PC-9 (cell line): ENCODE measurements around the gene CDHR2. TPM values are rescaled to one million over a fixed set of nuclear protein-coding genes. Genes with fewer than 3 reads are reported as not detected.

Experiments used
- BruUV-seq: library from RNA; stranded (reverse); fragments of 400-500 nt; replicated peaks from 2 replicates; lab custom pipeline; 2021; lab: Mats Ljungman, UMichigan
- CTCF ChIA-PET: fragments of 300-600 bp; sonication (Branson Sonifier 250); formaldehyde crosslinking; loops from one replicate; lab custom pipeline; 2022; ENCODE audit warnings: antibody characterized with exemption; lab: Charles Lee
- POLR2A ChIA-PET: fragments of 300-600 bp; sonication (Branson Sonifier 250); formaldehyde crosslinking; loops from one replicate; lab custom pipeline; 2022; ENCODE audit warnings: antibody characterized with exemption; ENCODE audit not compliant: unreplicated experiment; lab: Charles Lee
- DNase-seq, 2 experiments: peaks; one replicate each; pipeline versions ENCODE4 v3.0.0 to v3.0.0-alpha.2; 2015 to 2022; ENCODE audit warnings: mixed read lengths in 1 of 2
- H2AFZ ChIP-seq: fragments of 200-600 bp; sonication (generic); 2 replicates; pipeline ENCODE4 v1.8.1; 2017; ENCODE audit warnings: antibody characterized with exemption
- H3F3A ChIP-seq: fragments of 200-600 bp; sonication (generic); 2 replicates; pipeline ENCODE4 v1.8.1; 2017; ENCODE audit warnings: antibody characterized with exemption, mild to moderate bottlenecking, low read depth; ENCODE audit not compliant: insufficient read depth
- H3K27ac ChIP-seq: fragments of 200-600 bp; sonication (generic); 2 replicates; pipeline ENCODE4 v1.6.1; 2016; ENCODE audit warnings: mixed run types
- H3K27me3 ChIP-seq: fragments of 200-600 bp; sonication (generic); 2 replicates; pipeline ENCODE4 v1.6.1; 2016; ENCODE audit warnings: low read depth, mixed run types; ENCODE audit not compliant: insufficient read depth
- H3K36me3 ChIP-seq: fragments of 200-600 bp; sonication (generic); 2 replicates; pipeline ENCODE4 v1.6.1; 2016; ENCODE audit warnings: low read depth, mixed run types
- H3K4me1 ChIP-seq: fragments of 200-600 bp; sonication (generic); replicated peaks from 2 replicates; pipeline ENCODE4 v1.6.1; 2016; ENCODE audit warnings: mixed run types; ENCODE audit not compliant: insufficient read depth
- H3K4me2 ChIP-seq: fragments of 200-600 bp; sonication (generic); 2 replicates; pipeline ENCODE4 v1.6.1; 2017; ENCODE audit warnings: mixed run types
- H3K4me3 ChIP-seq: fragments of 200-600 bp; sonication (generic); 2 replicates; pipeline ENCODE4 v1.6.1; 2016; ENCODE audit warnings: mixed run types
- H3K79me2 ChIP-seq: fragments of 200-600 bp; sonication (generic); 2 replicates; pipeline ENCODE4 v1.6.1; 2017; ENCODE audit warnings: low read depth, mixed run types
- H3K9me2 ChIP-seq: fragments of 200-600 bp; sonication (generic); 2 replicates; pipeline ENCODE4 v1.8.1; 2017; ENCODE audit warnings: mild to moderate bottlenecking; ENCODE audit not compliant: insufficient read depth
- H3K9me3 ChIP-seq: fragments of 200-600 bp; sonication (generic); 2 replicates; pipeline ENCODE4 v1.8.1; 2016; ENCODE audit warnings: low read depth; ENCODE audit not compliant: insufficient read depth
- H4K20me1 ChIP-seq: fragments of 200-600 bp; sonication (generic); 2 replicates; pipeline ENCODE4 v1.8.1; 2017; ENCODE audit not compliant: insufficient read depth
- CTCF ChIP-seq: fragments of 200-600 bp; sonication (generic); conservative IDR thresholded peaks from 2 replicates; pipeline ENCODE4 v1.6.1; 2017; ENCODE audit warnings: mixed run types, antibody characterized with exemption, mild to moderate bottlenecking, moderate library complexity
- EZH2 ChIP-seq: fragments of 200-600 bp; sonication (generic); IDR thresholded peaks from 2 replicates; pipeline ENCODE4 v1.8.0; 2017; ENCODE audit warnings: antibody characterized with exemption, low read depth
- intact Hi-C: fragments of 100-400 bp; cut with micrococcal nuclease; formaldehyde crosslinking; loops from one replicate; pipeline ENCODE4 v1.10.0; 2022; ENCODE audit not compliant: unreplicated experiment
- total RNA-seq: library from RNA; stranded (reverse); gene quantifications from 2 replicates; pipeline ENCODE4 v1.2.3, GENCODE V29; 2021

Gene CDHR2
- total RNA-seq, 1 experiment from 2014 or later = not detected

DNA sequence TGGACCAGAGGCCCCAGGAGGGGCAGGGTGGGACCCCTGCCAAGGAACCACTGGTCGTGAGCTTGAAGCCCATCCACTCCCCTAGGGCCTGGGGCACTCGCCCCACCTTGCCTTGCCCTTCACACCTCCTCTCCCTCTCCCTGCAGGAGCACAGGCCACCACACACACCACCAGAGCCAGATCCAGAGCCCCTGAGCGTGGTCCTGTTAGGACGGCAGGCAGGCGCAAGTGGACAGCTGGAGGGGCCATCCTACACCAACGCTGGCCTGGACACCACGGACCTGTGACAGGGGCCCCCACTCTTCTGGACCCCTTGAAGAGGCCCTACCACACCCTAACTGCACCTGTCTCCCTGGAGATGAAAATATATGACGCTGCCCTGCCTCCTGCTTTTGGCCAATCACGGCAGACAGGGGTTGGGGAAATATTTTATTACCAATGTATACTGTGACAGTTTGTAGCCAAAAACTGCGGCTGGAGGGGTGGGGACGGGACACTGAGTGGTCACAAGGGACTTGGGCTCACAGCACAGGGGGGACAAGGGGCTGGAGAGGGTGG, 46.3 kb downstream of the CDHR2 start:
- Histone ChIP-seq H3K4me3 (no peak overlapping the region), H3K9me2 (no peaks in the 10 kb centered on the region), H4K20me1 (no peaks in the 10 kb centered on the region), H3K9me3 (no peaks in the 10 kb centered on the region), H3K79me2 (no peaks in the 10 kb centered on the region), H3K27me3 (no peaks in the 10 kb centered on the region), H2AFZ (no peak overlapping the region), H3F3A (no peaks in the 10 kb centered on the region), H3K4me2 (no peak overlapping the region), H3K4me1 (no peaks in the 10 kb centered on the region), H3K36me3 (no peaks in the 10 kb centered on the region), H3K27ac (no peak overlapping the region)
- DNase-seq = no peak
- POLR2A ChIA-PET = no interaction called here
- intact Hi-C loops = no loop called here
- no TSS peak for BruUV-seq
- TF ChIP-seq EZH2 (no peak), CTCF (no peak)
- CTCF ChIA-PET = no interaction called here

DNA sequence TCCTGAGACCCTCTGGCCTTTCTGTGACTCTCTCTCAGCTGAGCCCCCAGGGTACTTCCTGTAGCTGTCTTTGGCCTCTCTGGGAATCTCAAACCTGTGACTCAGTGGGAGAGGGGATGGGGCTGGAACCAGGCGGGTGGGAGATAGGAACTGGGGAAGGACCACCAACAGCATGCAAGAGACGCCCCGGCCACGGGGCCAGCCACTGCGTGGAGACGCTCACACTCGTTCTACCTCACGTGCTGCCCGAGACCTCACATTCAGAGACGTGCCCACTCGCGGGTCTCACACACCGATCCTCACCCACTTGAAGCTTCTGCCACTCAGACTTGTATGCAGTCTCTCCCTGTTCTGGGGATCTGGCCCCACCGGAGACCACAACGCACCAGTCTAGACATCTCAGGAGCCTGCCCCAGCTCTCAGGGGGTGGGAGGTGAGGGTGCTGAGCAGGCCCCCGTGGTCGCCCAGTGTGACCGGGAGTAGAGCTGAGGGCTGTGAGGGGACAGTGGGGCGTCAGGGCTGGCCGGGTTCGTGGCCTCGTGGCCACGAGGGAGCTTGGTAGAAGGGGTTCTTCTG, 47.0 kb downstream of the CDHR2 start:
- POLR2A ChIA-PET = no interaction called here
- intact Hi-C loops = no loop called here
- Histone ChIP-seq H3K4me1 (no peaks in the 10 kb centered on the region), H2AFZ (no peak overlapping the region), H3K4me3 (no peak overlapping the region), H3F3A (no peaks in the 10 kb centered on the region), H4K20me1 (no peaks in the 10 kb centered on the region), H3K79me2 (no peaks in the 10 kb centered on the region), H3K27me3 (no peaks in the 10 kb centered on the region), H3K9me2 (no peaks in the 10 kb centered on the region), H3K36me3 (no peaks in the 10 kb centered on the region), H3K9me3 (no peaks in the 10 kb centered on the region), H3K4me2 (no peak overlapping the region), H3K27ac (no peak overlapping the region)
- no peak for DNase-seq
- no peak for TF ChIP-seq CTCF
- TF ChIP-seq EZH2 = no peak
- CTCF ChIA-PET = no interaction called here
- no TSS peak for BruUV-seq

DNA sequence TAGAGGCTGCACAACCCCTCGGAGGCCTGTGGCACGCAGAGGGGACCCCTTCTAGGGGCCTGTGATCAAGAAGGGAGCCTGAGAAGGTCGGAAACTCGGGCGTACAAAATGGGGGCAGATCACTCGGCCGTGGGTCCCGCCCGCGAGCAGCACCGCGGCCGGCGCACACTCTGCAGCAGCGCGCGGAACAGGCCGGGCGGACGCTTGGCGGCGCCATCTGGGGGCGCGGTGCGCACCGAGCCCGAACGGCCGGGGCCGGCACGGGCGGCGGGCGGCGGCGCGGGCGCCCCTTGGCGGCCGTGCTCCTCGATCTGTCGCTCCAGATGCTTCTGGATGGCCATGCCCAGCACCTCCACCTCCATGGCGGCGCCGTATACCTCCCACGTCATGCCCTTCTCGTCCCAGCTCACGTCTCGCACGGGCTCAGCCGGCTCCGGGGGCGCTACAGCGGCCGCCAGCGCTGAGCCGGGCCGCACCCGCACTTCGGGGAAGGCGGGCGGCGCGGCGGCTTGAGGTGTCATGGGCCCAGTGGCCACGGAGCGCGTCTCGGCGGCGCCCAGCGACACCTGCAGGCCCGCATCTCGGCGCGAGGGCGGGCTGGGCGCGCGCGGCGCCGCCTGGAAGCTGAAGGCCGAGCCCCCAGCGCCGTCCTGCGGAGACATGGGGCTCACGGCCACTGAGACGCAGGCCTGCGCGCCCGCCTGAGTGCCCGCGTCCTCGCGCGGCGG, 47.7 kb downstream of the CDHR2 start:
- no peak overlapping the region for H3K4me2 ChIP-seq
- DNase-seq = no peak
- no peaks in the 10 kb centered on the region for H3K36me3 ChIP-seq
- no peaks in the 10 kb centered on the region for H4K20me1 ChIP-seq
- CTCF ChIA-PET = no interaction called here
- TF ChIP-seq EZH2 = no peak
- TF ChIP-seq CTCF = no peak
- no peak overlapping the region for H3K4me3 ChIP-seq
- no peaks in the 10 kb centered on the region for H3K4me1 ChIP-seq
- no peaks in the 10 kb centered on the region for H3K9me3 ChIP-seq
- H3K9me2 ChIP-seq = no peaks in the 10 kb centered on the region
- no peak overlapping the region for H3K27ac ChIP-seq
- H3K79me2 ChIP-seq = no peaks in the 10 kb centered on the region
- POLR2A ChIA-PET = no interaction called here
- no peak overlapping the region for H2AFZ ChIP-seq
- intact Hi-C loops = no loop called here
- no peaks in the 10 kb centered on the region for H3F3A ChIP-seq
- no TSS peak for BruUV-seq
- no peaks in the 10 kb centered on the region for H3K27me3 ChIP-seq
